ENCODE measurements around the gene SCEL.

SCEL gene

GRCh38 chr13:77678691-77679235 is 143.3 kb downstream of the SCEL start:
- DNase-seq, result no peak

- no peak for DNase-seq
Measured at GRCh38 chr13:77687799-77688198, 152.3 kb downstream of the SCEL start.

- no peak for DNase-seq
Measured at GRCh38 chr13:77691871-77692270, 156.4 kb downstream of the SCEL start.

GRCh38 chr13:77692746-77693448 is 157.4 kb downstream of the SCEL start:
- DNase-seq, result no peak

GRCh38 chr13:77693449-77693940 is 158.0 kb downstream of the SCEL start:
- no peak for DNase-seq
